Myometrial cell (primary cell): ENCODE measurements around the gene GLUL. TPM values are rescaled to one million over a fixed set of nuclear protein-coding genes. Genes with fewer than 3 reads are reported as not detected.

Source experiments
- total RNA-seq: library from RNA; depleted of rRNA; stranded (reverse); fragments of >200 nt; gene quantifications from 2 replicates; pipeline ENCODE4 v1.2.3, GENCODE V29; 2015

GLUL gene
- 434 and 472 TPM in 2 replicates for total RNA-seq

DNA sequence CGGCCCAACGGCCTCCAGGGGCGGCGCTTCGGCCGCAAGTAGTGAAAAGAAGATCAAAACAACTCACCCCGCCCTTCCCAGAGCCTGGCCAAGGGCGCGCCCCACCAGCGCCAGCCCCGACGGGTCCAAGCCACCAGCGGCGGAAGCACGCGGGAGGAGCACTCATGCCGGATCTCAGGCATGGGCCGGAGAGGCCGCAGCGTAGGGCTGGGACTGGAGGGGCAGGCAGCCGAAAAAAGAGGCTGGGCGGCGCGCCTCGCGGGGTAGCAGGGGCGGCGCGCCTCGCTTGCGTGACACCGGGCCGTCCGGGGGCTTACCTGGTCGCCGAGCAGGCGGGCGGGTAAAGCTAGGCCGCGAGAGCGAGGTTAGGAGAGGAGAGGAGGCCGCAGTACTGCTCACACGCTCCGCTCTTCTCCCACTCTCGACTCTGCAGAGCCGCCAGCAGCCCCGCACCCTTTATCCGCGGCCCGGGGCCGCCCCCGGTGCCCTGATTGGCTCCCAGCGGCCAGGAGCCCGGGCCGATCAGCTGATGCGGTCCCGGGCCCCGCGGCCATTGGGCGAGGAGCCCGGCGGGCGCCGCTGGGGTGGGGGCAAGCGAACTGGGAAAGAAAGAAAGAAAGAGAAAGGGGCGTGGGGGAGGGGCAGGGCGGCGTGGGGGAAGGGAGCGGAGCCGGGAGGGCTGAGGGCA lies at the start of gene GLUL:
Gene GLUL, minus strand, starts transcription at position 429 of the 688 bp plus-strand sequence. CDS start 3,053 bp downstream, outside the sequence.

DNA sequence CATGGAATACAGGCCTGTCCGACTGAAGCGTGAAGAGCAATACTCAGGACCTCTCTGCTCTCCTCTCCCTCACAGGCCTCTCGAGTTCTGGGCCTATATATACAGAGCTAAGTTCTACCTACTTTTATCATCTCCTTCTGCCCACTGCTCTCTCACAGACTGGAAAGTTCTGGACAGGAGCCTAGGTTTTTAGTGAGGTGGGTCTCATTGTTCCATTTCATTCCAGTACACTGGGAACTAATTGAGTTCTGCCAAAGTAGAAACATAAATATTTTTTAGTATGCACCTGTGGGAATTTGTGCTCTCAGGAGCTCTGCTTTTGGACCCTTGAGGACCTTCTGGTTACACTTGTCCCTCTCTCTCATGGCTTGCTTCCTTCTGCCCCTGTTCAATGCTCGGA lies 9.0 kb upstream of the GLUL start, which contains the start of gene TEDDM1:
Gene TEDDM1, minus strand, starts transcription at position 101 of the 400 bp plus-strand sequence. CDS start 182 bp downstream, outside the sequence.

Other genes with a start within 250 kb of the GLUL start
- gene TEDDM1, start 8.9 kb upstream of the GLUL start, total RNA-seq: not detected in 2 replicates
- gene RGSL1, start 58.4 kb upstream of the GLUL start, total RNA-seq: not detected in 2 replicates
- 3.5 and 6.9 TPM in 2 replicates for gene RNASEL, start 197.5 kb upstream of the GLUL start, total RNA-seq
- not detected in 2 replicates for gene RGS16, start 212.6 kb upstream of the GLUL start, total RNA-seq